ENCODE measurements around the gene IL18R1.
"Not testable (repeated sequence)": the region's sequence is repeated elsewhere in the genome, so short reads cannot be mapped to it uniquely, and the experiment has no call there.

IL18R1 gene

GRCh38 chr2:102355526-102356380 is at the start of gene IL18R1:
Gene IL18R1, plus strand, starts transcription at chr2:102355796. Its CDS starts 6,865 bp downstream, at chr2:102362661.
- DNase-seq (ENCODE audit: low read depth, low spot score): peak; percentile 44

- no peak for DNase-seq (ENCODE audit: low read depth, low spot score)
Measured at GRCh38 chr2:102306125-102306524, 49.5 kb upstream of the IL18R1 start.

- DNase-seq (ENCODE audit: low read depth, low spot score): no peak
Measured at GRCh38 chr2:102310964-102311640, 44.5 kb upstream of the IL18R1 start, which contains the start of gene IL1RL1. Gene IL1RL1, plus strand, starts transcription at chr2:102311563. Its CDS starts 26,702 bp downstream, at chr2:102338265.

- DNase-seq (ENCODE audit: low read depth, low spot score): no peak
Measured at GRCh38 chr2:102313025-102313424, 42.6 kb upstream of the IL18R1 start.

GRCh38 chr2:102313471-102313870 is 42.1 kb upstream of the IL18R1 start:
- no peak for DNase-seq (ENCODE audit: low read depth, low spot score)

- no peak for DNase-seq (ENCODE audit: low read depth, low spot score)
Measured at GRCh38 chr2:102313950-102314349, 41.6 kb upstream of the IL18R1 start.

GRCh38 chr2:102315921-102316320 is 39.7 kb upstream of the IL18R1 start:
- no peak for DNase-seq (ENCODE audit: low read depth, low spot score)

GRCh38 chr2:102317715-102318114 is 37.9 kb upstream of the IL18R1 start:
- DNase-seq (ENCODE audit: low read depth, low spot score): no peak

GRCh38 chr2:102318437-102318836 is 37.2 kb upstream of the IL18R1 start:
- DNase-seq (ENCODE audit: low read depth, low spot score): no peak

GRCh38 chr2:102321941-102322719 is 33.5 kb upstream of the IL18R1 start:
- no peak for DNase-seq (ENCODE audit: low read depth, low spot score)

- DNase-seq (ENCODE audit: low read depth, low spot score): not testable (repeated sequence)
Measured at GRCh38 chr2:102324914-102325313, 30.7 kb upstream of the IL18R1 start.

GRCh38 chr2:102331311-102331980 is 24.1 kb upstream of the IL18R1 start:
- DNase-seq (ENCODE audit: low read depth, low spot score): no peak

- DNase-seq (ENCODE audit: low read depth, low spot score): no peak
Measured at GRCh38 chr2:102334486-102334885, 21.1 kb upstream of the IL18R1 start.

GRCh38 chr2:102335871-102336366 is 19.7 kb upstream of the IL18R1 start:
- no peak for DNase-seq (ENCODE audit: low read depth, low spot score)

- DNase-seq (ENCODE audit: low read depth, low spot score): no peak
Measured at GRCh38 chr2:102336502-102336945, 19.1 kb upstream of the IL18R1 start.

GRCh38 chr2:102337012-102337411 is 18.6 kb upstream of the IL18R1 start:
- DNase-seq (ENCODE audit: low read depth, low spot score): no peak

- DNase-seq (ENCODE audit: low read depth, low spot score): no peak
Measured at GRCh38 chr2:102337481-102338386, 17.9 kb upstream of the IL18R1 start.

- DNase-seq (ENCODE audit: low read depth, low spot score): no peak
Measured at GRCh38 chr2:102340778-102341177, 14.8 kb upstream of the IL18R1 start.

- no peak for DNase-seq (ENCODE audit: low read depth, low spot score)
Measured at GRCh38 chr2:102342888-102343287, 12.7 kb upstream of the IL18R1 start.

GRCh38 chr2:102344397-102344796 is 11.2 kb upstream of the IL18R1 start:
- DNase-seq (ENCODE audit: low read depth, low spot score): no peak

Data from activated CD4-positive, CD25-positive, alpha-beta regulatory T cell treated with anti-CD3 and anti-CD28 coated beads, Interleukin-2, amount 50 U/mL, for 16 hours (primary cell).